ENCODE measurements around the gene MAPK4. TPM values are rescaled to one million over a fixed set of nuclear protein-coding genes. Genes with fewer than 3 reads are reported as not detected.
"Not testable (repeated sequence)": the region's sequence is repeated elsewhere in the genome, so short reads cannot be mapped to it uniquely, and the experiment has no call there.

MAPK4 gene
- total RNA-seq, 1 donor from 2014 or later: 7.0 TPM

DNA sequence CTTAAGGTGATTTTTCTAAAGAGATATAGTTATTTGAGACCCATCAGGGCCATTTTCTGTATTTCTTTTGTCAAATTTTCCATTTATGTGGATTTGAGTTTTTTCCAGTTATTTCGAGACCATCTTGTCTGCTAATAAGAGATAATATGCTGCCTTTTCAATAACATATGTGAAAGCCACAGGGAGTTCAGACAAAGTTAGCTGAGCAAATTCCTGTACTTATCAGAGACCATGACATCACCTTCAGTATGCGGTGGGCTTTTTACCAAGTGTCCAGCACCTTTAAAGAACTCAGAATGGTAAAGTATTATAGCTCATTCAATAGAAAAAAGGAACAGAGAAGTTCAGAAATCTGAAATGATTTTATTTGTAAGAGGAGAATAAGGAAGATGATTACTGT, 11.7 kb downstream of the MAPK4 start:
- TF ChIP-seq, protein P1, sequence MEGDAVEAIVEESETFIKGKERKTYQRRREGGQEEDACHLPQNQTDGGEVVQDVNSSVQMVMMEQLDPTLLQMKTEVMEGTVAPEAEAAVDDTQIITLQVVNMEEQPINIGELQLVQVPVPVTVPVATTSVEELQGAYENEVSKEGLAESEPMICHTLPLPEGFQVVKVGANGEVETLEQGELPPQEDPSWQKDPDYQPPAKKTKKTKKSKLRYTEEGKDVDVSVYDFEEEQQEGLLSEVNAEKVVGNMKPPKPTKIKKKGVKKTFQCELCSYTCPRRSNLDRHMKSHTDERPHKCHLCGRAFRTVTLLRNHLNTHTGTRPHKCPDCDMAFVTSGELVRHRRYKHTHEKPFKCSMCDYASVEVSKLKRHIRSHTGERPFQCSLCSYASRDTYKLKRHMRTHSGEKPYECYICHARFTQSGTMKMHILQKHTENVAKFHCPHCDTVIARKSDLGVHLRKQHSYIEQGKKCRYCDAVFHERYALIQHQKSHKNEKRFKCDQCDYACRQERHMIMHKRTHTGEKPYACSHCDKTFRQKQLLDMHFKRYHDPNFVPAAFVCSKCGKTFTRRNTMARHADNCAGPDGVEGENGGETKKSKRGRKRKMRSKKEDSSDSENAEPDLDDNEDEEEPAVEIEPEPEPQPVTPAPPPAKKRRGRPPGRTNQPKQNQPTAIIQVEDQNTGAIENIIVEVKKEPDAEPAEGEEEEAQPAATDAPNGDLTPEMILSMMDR (IDR thresholded peaks at IDR 0.05): no peak
- H3K27me3 ChIP-seq: no peaks in the 10 kb centered on the region
- no peaks in the 10 kb centered on the region for H3K9me3 ChIP-seq
- H3K36me3 ChIP-seq: no peaks in the 10 kb centered on the region
- DNase-seq (no peak), ATAC-seq (no peak)
- no peak overlapping the region for H3K4me3 ChIP-seq
- intact Hi-C loops (cut with DNase I): no loop called here
- H3K27ac ChIP-seq: no peak overlapping the region
- no peaks in the 10 kb centered on the region for H3K4me1 ChIP-seq

DNA sequence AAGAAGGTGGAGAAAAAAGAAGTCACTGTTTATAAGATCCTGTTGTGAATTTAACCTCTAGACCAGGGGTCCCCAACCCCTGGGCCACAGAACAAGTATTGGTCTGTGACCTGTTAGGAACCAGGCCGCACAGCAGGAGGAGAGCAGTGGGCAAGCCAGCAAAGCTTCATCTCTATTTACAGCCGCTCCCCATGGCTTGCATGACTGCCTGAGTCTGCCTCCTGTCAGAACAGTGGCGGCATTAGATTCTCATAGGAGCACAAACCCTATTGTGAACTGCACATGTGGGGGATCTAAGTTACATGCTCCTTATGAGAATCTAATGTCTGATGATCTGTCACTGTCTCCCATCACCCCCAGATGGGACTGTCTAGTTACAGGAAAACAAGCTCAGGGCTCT, 13.3 kb downstream of the MAPK4 start:
- H3K4me3 ChIP-seq; ATAC-seq; H3K4me1 ChIP-seq; H3K27ac ChIP-seq; H3K9me3 ChIP-seq; DNase-seq; H3K27me3 ChIP-seq; intact Hi-C loops (cut with DNase I); H3K36me3 ChIP-seq: not testable (repeated sequence)

DNA sequence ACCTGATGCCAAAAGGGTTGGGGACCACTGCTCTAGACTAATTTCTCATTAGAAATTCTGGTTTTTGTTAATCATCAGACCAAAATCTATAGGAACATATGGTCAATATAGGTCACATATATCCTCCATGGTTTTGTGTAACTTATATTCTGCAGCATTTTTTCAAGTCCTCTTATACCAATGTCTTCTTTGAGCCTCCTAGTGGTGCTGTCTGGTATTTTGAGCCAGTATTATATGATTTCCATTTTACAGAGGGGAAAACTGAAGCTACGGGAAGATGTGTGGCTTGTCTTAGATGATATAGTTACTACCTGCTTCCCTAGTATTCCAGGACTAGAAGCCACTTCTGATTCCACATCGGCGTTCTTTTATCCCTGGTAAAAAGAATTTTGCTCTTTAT, 13.8 kb downstream of the MAPK4 start:
- DNase-seq: no peak
- TF ChIP-seq, protein P1 (IDR thresholded peaks at IDR 0.05): no peak
- no peaks in the 10 kb centered on the region for H3K4me1 ChIP-seq
- no peak for ATAC-seq
- H3K9me3 ChIP-seq: no peaks in the 10 kb centered on the region
- H3K27ac ChIP-seq: no peak overlapping the region
- intact Hi-C loops (cut with DNase I): no loop called here
- H3K4me3 ChIP-seq: no peak overlapping the region
- H3K27me3 ChIP-seq: no peaks in the 10 kb centered on the region
- no peaks in the 10 kb centered on the region for H3K36me3 ChIP-seq

DNA sequence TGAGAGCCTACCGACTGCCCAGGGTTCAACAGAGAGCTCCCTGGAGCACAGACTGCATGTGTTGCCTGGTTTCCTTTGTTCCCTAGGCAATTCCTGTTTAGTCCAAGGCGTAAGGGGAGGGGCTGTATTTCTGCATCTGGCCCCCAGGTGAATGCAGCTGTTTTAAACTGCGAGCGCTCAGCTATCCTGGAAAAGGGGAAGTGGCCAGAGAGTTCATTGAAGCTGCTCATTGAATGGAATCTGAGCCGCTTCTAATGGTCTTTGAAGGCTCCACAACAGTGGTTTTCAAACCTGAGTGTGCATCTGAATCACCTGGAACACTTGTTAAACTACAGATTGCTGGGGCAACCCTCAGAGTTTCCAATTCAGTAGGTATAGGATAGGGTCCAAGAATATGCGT, 18.1 kb downstream of the MAPK4 start:
- TF ChIP-seq, protein P1 (IDR thresholded peaks at IDR 0.05): no peak
- Histone ChIP-seq H3K36me3 (no peaks in the 10 kb centered on the region), H3K27me3 (no peaks in the 10 kb centered on the region), H3K9me3 (no peaks in the 10 kb centered on the region), H3K4me3 (no peak overlapping the region), H3K27ac (no peak overlapping the region), H3K4me1 (no peaks in the 10 kb centered on the region)
- intact Hi-C loops (cut with DNase I): no loop called here
- no peak for DNase-seq
- no peak for ATAC-seq

DNA sequence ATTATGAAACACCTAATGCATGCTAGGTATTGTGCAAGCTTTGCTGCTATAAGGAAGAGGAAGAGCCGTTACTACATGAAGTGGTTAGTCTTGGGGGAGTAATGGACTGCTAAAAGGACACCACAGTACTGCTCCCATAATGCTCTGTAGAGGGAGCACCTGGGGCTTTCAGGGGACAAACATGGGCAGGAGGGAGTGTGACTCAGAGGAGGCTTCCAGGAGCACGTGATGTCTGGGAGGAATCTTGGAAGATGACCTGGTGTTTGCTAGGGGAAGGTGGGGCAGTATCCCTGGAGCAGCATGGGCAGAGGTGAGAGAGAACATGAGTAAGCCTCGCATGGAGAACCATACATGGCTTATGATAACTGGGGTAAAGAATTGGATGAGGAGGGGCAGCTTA, 18.8 kb downstream of the MAPK4 start:
- TF ChIP-seq, protein P1 (IDR thresholded peaks at IDR 0.05): no peak
- intact Hi-C loops (cut with DNase I): no loop called here
- DNase-seq: no peak
- no peaks in the 10 kb centered on the region for H3K36me3 ChIP-seq
- H3K27me3 ChIP-seq: no peaks in the 10 kb centered on the region
- no peak overlapping the region for H3K27ac ChIP-seq
- no peaks in the 10 kb centered on the region for H3K4me1 ChIP-seq
- no peak overlapping the region for H3K4me3 ChIP-seq
- ATAC-seq: peak; percentile 19
- no peaks in the 10 kb centered on the region for H3K9me3 ChIP-seq

DNA sequence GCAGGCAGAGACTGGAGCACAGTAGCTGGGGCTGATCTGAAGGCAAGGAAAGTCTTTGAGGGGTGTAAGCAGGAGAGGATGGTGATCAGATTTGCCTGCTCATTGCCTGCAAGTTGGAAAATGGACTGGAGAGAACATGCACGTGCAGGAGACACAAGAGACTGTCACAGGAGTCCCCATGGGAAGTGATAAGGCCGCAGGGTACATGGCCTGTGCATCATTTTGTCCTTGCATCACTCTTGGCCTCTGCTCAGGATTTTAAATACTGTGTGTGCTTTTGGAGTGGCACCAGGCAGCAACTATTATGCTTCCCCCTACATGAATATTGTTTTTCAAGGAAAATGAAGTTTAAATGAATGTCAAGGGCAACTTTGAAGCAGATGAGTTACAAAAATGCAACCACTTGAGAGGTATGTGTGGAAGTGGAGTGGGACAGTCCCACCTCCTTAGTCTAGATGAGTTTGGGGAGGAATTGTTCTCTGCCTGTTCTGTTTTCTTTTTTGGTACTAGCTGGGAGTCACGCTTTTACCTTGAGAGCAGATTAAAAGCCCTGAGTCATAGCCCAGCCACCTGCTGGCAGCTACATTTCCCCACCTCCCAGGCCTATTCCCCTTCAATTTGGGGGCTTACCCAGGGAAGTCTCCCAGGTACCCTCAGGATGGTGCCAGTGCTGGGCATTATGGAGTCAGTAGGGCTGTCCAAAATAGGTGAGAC, 19.3 kb downstream of the MAPK4 start:
- ATAC-seq: no peak
- intact Hi-C loops (cut with DNase I): no loop called here
- Histone ChIP-seq H3K36me3 (no peaks in the 10 kb centered on the region), H3K4me3 (no peak overlapping the region), H3K27ac (no peak overlapping the region), H3K4me1 (no peaks in the 10 kb centered on the region), H3K27me3 (no peaks in the 10 kb centered on the region), H3K9me3 (no peaks in the 10 kb centered on the region)
- no peak for DNase-seq
- TF ChIP-seq, protein P1 (IDR thresholded peaks at IDR 0.05): no peak

All from upper lobe of right lung (tissue), 1 donor.